HCT116 (cell line): Measurements from ENCODE around the gene ANKZF1.

Experiments
- CTCF ChIP-seq, 3 experiments: fragments of 200-600 bp in 1 of 3; sonication (generic) in 1 of 3; IDR thresholded peaks in 2 of 3; conservative IDR thresholded peaks in 1 of 3; 2 replicates each; pipeline ENCODE4 v1.5.1; 2012 to 2017; ENCODE audit warnings: low read depth in 2 of 3, low read length in 2 of 3, antibody characterized with exemption in 1 of 3, borderline replicate concordance in 1 of 3, control low read depth in 1 of 3, mild to moderate bottlenecking in 1 of 3, mixed read lengths in 1 of 3, mixed run types in 1 of 3, moderate library complexity in 1 of 3; ENCODE audit not compliant: insufficient read depth in 1 of 3
- EGR1 ChIP-seq: IDR thresholded peaks from 2 replicates; pipeline ENCODE4 v1.6.1; 2012; ENCODE audit warnings: low read depth

DNA sequence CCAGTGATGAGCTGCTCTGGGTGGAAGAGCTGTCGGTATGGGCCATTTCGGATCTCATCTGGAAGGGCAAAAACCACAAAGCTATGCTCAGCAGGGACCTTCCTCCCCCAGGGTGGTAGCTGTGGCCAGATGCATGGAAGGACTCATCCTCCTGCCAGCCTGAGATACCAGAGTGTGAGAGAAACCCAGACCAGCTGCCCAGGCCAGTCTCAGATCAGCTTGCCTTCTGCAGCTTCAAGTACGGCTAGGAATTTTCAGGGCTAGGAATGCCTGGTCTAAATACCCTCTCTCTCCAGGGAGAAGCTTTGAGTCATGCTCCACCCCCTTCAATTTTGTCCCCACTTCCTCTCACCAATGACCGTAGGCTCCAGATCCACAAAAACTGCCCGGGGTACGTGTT lies 22.1 kb downstream of the ANKZF1 start:
- TF ChIP-seq EGR1 (no peak), CTCF (IDR thresholded peaks at IDR 0.05 in 2 of 3, conservative IDR thresholded peaks at IDR 0.05 in 1 of 3; ENCODE audit: borderline replicate concordance in 1 of 3, insufficient read depth in 1 of 3, low read depth in 2 of 3, low read length in 2 of 3) (no peak)
